ENCODE measurements around the gene EAPP. TPM values are rescaled to one million over a fixed set of nuclear protein-coding genes. Genes with fewer than 3 reads are reported as not detected.

The EAPP gene
- total RNA-seq = 18.4 and 27.4 TPM in 2 replicates

GRCh38 chr14:34539407-34540180, at the start of gene EAPP:
Gene EAPP, minus strand, starts transcription at chr14:34539701. Its CDS starts 73 bp downstream, at chr14:34539628.

Other genes starting within 250 kb of the EAPP start
- 13.5 and 14.8 TPM in 2 replicates for gene SPTSSA, start 77.5 kb downstream of the EAPP start, total RNA-seq
- 222 and 234 TPM in 2 replicates for gene SNX6, start 90.4 kb upstream of the EAPP start, total RNA-seq
- gene CFL2, start 174.9 kb upstream of the EAPP start, total RNA-seq = 73.4 and 90.7 TPM in 2 replicates

Measured in mammary microvascular endothelial cell (primary cell).